OCI-LY1 (cell line): Measurements from ENCODE around the gene CYBB.

Source experiments
- H2AFZ ChIP-seq: fragments of 200-600 bp; sonication (generic), shearing (Covaris generic); 2 replicates; pipeline ENCODE4 v1.6.0; 2014; ENCODE audit warnings: antibody characterized with exemption, mild to moderate bottlenecking, low read length
- H3F3A ChIP-seq: fragments of 200-600 bp; sonication (generic), shearing (Covaris generic); 2 replicates; pipeline ENCODE4 v1.6.0; 2014; ENCODE audit warnings: mild to moderate bottlenecking, antibody characterized with exemption, low read length, moderate library complexity; ENCODE audit not compliant: insufficient read depth
- H3K27ac ChIP-seq: fragments of 200-600 bp; sonication (generic); 2 replicates; pipeline ENCODE4 v1.5.1; 2014; ENCODE audit warnings: low read length, mixed run types, mild to moderate bottlenecking, low read depth; ENCODE audit not compliant: poor library complexity, severe bottlenecking
- H3K27me3 ChIP-seq: fragments of 200-600 bp; sonication (generic); 2 replicates; pipeline ENCODE4 v1.6.0; 2014; ENCODE audit warnings: antibody characterized with exemption, mild to moderate bottlenecking, low read length, moderate library complexity; ENCODE audit not compliant: insufficient read depth
- H3K36me3 ChIP-seq: fragments of 200-600 bp; sonication (generic); 2 replicates; pipeline ENCODE4 v1.6.1; 2014; ENCODE audit warnings: mild to moderate bottlenecking, antibody characterized with exemption, low read length, moderate library complexity, mixed read lengths; ENCODE audit not compliant: insufficient read depth
- H3K4me1 ChIP-seq: fragments of 200-600 bp; sonication (generic); 2 replicates; pipeline ENCODE4 v1.5.1; 2014; ENCODE audit warnings: mild to moderate bottlenecking, low read length, moderate library complexity; ENCODE audit not compliant: insufficient read depth, severe bottlenecking
- H3K4me2 ChIP-seq: fragments of 200-600 bp; sonication (generic), shearing (Covaris generic); 2 replicates; pipeline ENCODE4 v1.6.1; 2014; ENCODE audit warnings: low read length
- H3K4me3 ChIP-seq: fragments of 200-600 bp; sonication (generic); 2 replicates; pipeline ENCODE4 v1.5.1; 2014; ENCODE audit warnings: low read length, low read depth, mild to moderate bottlenecking, mixed read lengths; ENCODE audit not compliant: poor library complexity, severe bottlenecking
- H3K79me2 ChIP-seq: fragments of 200-600 bp; shearing (Covaris generic); 2 replicates; pipeline ENCODE4 v1.6.1; 2016; ENCODE audit warnings: mixed run types, low read length, mixed read lengths; ENCODE audit not compliant: insufficient read depth
- H3K9ac ChIP-seq: fragments of 200-600 bp; sonication (generic), shearing (Covaris generic); 2 replicates; pipeline ENCODE4 v1.6.1; 2014; ENCODE audit warnings: mild to moderate bottlenecking, low read length, mixed read lengths
- H3K9me2 ChIP-seq: fragments of 200-600 bp; sonication (generic), shearing (Covaris generic); 2 replicates; pipeline ENCODE4 v1.6.1; 2014; ENCODE audit warnings: low read depth, mild to moderate bottlenecking, low read length, mixed read lengths
- H3K9me3 ChIP-seq: fragments of 200-600 bp; shearing (Covaris generic); 2 replicates; pipeline ENCODE4 v1.6.1; 2014; ENCODE audit warnings: low read length, mixed read lengths
- H4K20me1 ChIP-seq: fragments of 200-600 bp; sonication (generic), shearing (Covaris generic); 2 replicates; pipeline ENCODE4 v1.6.0; 2016; ENCODE audit warnings: mild to moderate bottlenecking, low read length; ENCODE audit not compliant: insufficient read depth
- CTCF ChIP-seq: fragments of 200-600 bp; sonication (generic), shearing (Covaris generic); IDR thresholded peaks from 2 replicates; pipeline ENCODE4 v1.5.1; 2017; ENCODE audit warnings: mild to moderate bottlenecking, antibody characterized with exemption, low read length, moderate library complexity, mixed read lengths
- EZH2 ChIP-seq: fragments of 200-600 bp; sonication (generic), shearing (Covaris generic); IDR thresholded peaks from 2 replicates; pipeline ENCODE4 v1.8.0; 2017; ENCODE audit warnings: borderline replicate concordance, mixed run types, mild to moderate bottlenecking, antibody characterized with exemption, low read length, moderate library complexity, mixed read lengths

CYBB gene

GRCh38 chrX:37779857-37780256 lies at the start of gene CYBB:
CYBB (plus strand) TSS chrX:37780059; CDS start chrX:37780078, 19 bp downstream.
- peak within 1 kb of the TSS; percentile 51 for H3K27ac ChIP-seq
- H3K36me3 ChIP-seq, result no peaks in the 10 kb centered on the region
- no peaks in the 10 kb centered on the region for H3K9me2 ChIP-seq
- no peaks in the 10 kb centered on the region for H3K79me2 ChIP-seq
- no peaks in the 10 kb centered on the region for H3K27me3 ChIP-seq
- TF ChIP-seq EZH2 (no peak), CTCF (no peak)
- no peaks in the 10 kb centered on the region for H3F3A ChIP-seq
- H3K4me3 ChIP-seq, result peak within 1 kb of the TSS; percentile 36
- H3K9me3 ChIP-seq, result no peaks in the 10 kb centered on the region
- peak within 1 kb of the TSS; percentile 42 for H3K4me2 ChIP-seq
- H3K9ac ChIP-seq, result peak within 1 kb of the TSS; percentile 37; the same call in 1 of the 2 replicates
- H2AFZ ChIP-seq, result no peak within 1 kb of the TSS; the same call in 1 of the 2 replicates
- H4K20me1 ChIP-seq, result no peaks in the 10 kb centered on the region
- peaks cover 74% of the 10 kb centered on the region for H3K4me1 ChIP-seq

GRCh38 chrX:37745354-37745753 lies 34.5 kb upstream of the CYBB start:
- no peak overlapping the region for H2AFZ ChIP-seq
- peak overlapping the region; percentile 3; the same call in 1 of the 2 replicates for H3K4me2 ChIP-seq
- H3K27ac ChIP-seq, result peak overlapping the region; percentile 77

GRCh38 chrX:37745835-37746217 lies 34.0 kb upstream of the CYBB start:
- Histone ChIP-seq H3K4me3 (no peak overlapping the region), H3K27ac (peak overlapping the region; percentile 77), H3K4me1 (peaks cover 19% of the 10 kb centered on the region), H3F3A (no peaks in the 10 kb centered on the region), H2AFZ (no peak overlapping the region; the same call in 1 of the 2 replicates), H3K27me3 (no peaks in the 10 kb centered on the region), H4K20me1 (no peaks in the 10 kb centered on the region), H3K9ac (peak overlapping the region; percentile 5; the same call in 1 of the 2 replicates), H3K9me2 (no peaks in the 10 kb centered on the region), H3K4me2 (peak overlapping the region; percentile 3; the same call in 1 of the 2 replicates), H3K36me3 (no peaks in the 10 kb centered on the region), H3K79me2 (no peaks in the 10 kb centered on the region), H3K9me3 (no peaks in the 10 kb centered on the region)
- TF ChIP-seq EZH2 (no peak), CTCF (no peak)

More at GRCh38 chrX:37745354-37745753, 34.5 kb upstream of the CYBB start:
- Histone ChIP-seq H3F3A (no peaks in the 10 kb centered on the region), H3K9me3 (no peaks in the 10 kb centered on the region), H3K79me2 (no peaks in the 10 kb centered on the region), H3K36me3 (no peaks in the 10 kb centered on the region), H3K27me3 (no peaks in the 10 kb centered on the region), H4K20me1 (no peaks in the 10 kb centered on the region), H3K9me2 (no peaks in the 10 kb centered on the region), H3K4me3 (no peak overlapping the region), H3K4me1 (peaks cover 19% of the 10 kb centered on the region), H3K9ac (no peak overlapping the region; the same call in 1 of the 2 replicates)
- TF ChIP-seq CTCF (peak; percentile 69), EZH2 (no peak)
